IMR-90 (cell line): ENCODE measurements around the gene APMAP. TPM values are rescaled to one million over a fixed set of nuclear protein-coding genes. Genes with fewer than 3 reads are reported as not detected.

Experiments used
- microRNA-seq, 2 experiments: library from miRNA; stranded (forward) in 1 of 2; unstranded in 1 of 2; fragments of 10-50 nt in 1 of 2; fragments of <30 nt in 1 of 2; gene quantifications in 1 of 2; microRNA quantifications in 1 of 2; one replicate each; pipeline versions ENCODE3 to v1.1.0; 2013 to 2020; ENCODE audit not compliant: insufficient read depth in 1 of 2, insufficient read length in 1 of 2, unreplicated experiment in 1 of 2
- polyA plus RNA-seq, 3 experiments: library from polyadenylated mRNA; depleted of rRNA; stranded (reverse); fragments of >200 nt; gene quantifications; 2 replicates each; pipeline ENCODE4 v1.2.3, GENCODE V29; 2012; ENCODE audit warnings: low replicate concordance in 1 of 3
- small RNA-seq, 5 experiments: library from RNA; depleted of rRNA; stranded (forward); fragments of <200 nt; gene quantifications; one replicate each; pipeline ENCODE3, GENCODE V24; 2012
- total RNA-seq: library from RNA; depleted of rRNA; stranded (reverse); fragments of >200 nt; gene quantifications from 2 replicates; pipeline ENCODE4 v1.2.3, GENCODE V29; 2012; rRNA removed

Gene APMAP
- total and polyA plus RNA-seq, 2 of the 4 experiments (the other 2 are of a cell fraction), result 67.2 to 88.8 TPM

Small RNA genes lying within 50 kb of the gene (microRNA-seq; reads per million reads assigned to microRNA genes)
- not detected for gene RNU6-1257P (ENCODE audit: insufficient read depth, insufficient read length)

Small RNA genes lying within 50 kb of the gene (small RNA-seq; reads per million reads assigned to genes)
- gene RNU6-1257P, result 0 reads per million in 5 experiments

Other genes starting within 250 kb of the APMAP start
- not detected in 2 replicates for gene CST7, start 43.5 kb downstream of the APMAP start, total RNA-seq
- not detected in 2 replicates for gene CST7, start 43.5 kb downstream of the APMAP start, polyA plus RNA-seq (2012; rRNA removed)
- 0.56 and 0.72 TPM in 2 replicates for gene ACSS1, start 65.4 kb upstream of the APMAP start, total RNA-seq
- 1.0 and 1.2 TPM in 2 replicates for gene ACSS1, start 65.4 kb upstream of the APMAP start, polyA plus RNA-seq (2012; rRNA removed)
- gene VSX1, start 89.4 kb upstream of the APMAP start, total RNA-seq, result not detected in 2 replicates
- not detected in 2 replicates for gene VSX1, start 89.4 kb upstream of the APMAP start, polyA plus RNA-seq (2012; rRNA removed)
- gene ENTPD6, start 203.0 kb upstream of the APMAP start, total RNA-seq, result 53.6 and 61.1 TPM in 2 replicates
- gene ENTPD6, start 203.0 kb upstream of the APMAP start, polyA plus RNA-seq (2012; rRNA removed), result 98.4 and 98.6 TPM in 2 replicates